ENCODE results near the gene SH2D3C.

GRCh38 chr9:127773272-127773671 is 5.2 kb downstream of the SH2D3C start:
- TF ChIP-seq CTCF (IDR thresholded peaks at IDR 0.05; ENCODE audit: low read length) (no peak), EZH2 (IDR thresholded peaks at IDR 0.05; ENCODE audit: borderline replicate concordance, low read length) (no peak)

Measured in OCI-LY1 (cell line).